HL-60/S4 (cell line): Measurements from ENCODE around the gene WRAP73.

Experiments used
- in situ Hi-C: fragments of 300-500 bp; cut with MboI; formaldehyde crosslinking; loops from 2 replicates; pipeline ENCODE4 v1.14.3; 2022; ENCODE audit warnings: low sequenced_read_pairs

The WRAP73 gene

DNA sequence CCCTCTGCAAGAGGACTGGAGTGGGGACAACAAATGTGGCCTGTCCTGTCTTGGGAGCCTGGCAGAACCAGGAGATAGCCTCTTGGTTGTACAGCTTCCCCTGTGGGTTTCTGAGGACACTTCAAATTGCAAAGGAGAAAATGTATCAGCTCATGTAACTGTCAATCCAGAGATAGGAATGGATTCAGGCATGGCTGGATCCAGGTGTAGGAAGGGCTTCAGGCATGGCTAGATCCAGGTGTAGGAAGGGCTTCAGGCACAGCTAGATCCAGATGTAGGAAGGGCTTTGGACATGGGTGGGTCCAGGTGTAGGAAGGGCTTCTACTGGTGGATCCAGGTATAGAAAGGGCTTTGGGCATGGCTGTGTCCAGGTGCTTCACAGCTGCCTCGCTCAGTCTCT lies 33.3 kb upstream of the WRAP73 start:
- in situ Hi-C loops: no loop called here

DNA sequence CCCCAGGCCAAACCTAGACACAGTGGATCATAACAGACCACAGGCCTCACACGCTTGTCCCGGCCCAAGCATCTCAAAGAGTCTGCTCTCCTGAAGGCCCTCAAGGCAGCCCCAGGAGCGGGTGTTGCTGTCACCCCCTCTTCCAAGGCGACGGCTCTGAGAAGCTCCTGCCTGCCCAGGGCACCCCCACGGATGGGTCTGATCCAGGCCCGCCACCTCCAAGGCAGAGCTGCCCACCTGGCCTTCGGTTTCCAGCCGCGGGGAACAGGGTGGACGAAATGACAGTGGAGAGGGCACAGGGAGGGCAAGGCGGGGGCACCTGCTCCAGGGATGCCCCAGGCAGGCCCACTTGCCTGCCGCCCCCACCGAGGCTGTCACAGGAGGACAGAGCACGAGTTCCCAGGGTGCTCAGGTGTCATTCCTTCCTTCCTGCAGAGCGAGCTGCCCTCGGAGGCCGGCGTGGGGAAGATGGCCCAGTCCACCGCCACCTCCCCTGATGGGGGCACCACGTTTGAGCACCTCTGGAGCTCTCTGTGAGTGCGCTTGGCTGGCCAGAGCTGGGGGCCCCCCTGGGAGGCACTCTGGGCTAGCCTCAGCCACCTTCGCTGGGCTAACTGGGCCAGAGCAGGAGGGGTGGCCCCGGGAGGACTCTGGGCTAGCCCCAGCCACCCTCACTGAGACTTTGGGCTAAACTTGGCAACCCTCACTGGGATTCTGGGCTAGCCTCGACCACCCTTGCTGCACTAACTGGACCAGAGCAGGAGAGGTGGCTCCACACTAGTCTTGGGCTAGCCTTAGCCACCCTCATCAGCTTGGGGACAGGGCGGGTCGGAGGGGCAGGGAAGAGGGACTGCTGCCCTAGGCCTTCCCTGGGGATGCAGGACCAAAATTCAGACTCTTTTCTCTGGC lies 32.2 kb upstream of the WRAP73 start:
- in situ Hi-C loops: no loop called here

DNA sequence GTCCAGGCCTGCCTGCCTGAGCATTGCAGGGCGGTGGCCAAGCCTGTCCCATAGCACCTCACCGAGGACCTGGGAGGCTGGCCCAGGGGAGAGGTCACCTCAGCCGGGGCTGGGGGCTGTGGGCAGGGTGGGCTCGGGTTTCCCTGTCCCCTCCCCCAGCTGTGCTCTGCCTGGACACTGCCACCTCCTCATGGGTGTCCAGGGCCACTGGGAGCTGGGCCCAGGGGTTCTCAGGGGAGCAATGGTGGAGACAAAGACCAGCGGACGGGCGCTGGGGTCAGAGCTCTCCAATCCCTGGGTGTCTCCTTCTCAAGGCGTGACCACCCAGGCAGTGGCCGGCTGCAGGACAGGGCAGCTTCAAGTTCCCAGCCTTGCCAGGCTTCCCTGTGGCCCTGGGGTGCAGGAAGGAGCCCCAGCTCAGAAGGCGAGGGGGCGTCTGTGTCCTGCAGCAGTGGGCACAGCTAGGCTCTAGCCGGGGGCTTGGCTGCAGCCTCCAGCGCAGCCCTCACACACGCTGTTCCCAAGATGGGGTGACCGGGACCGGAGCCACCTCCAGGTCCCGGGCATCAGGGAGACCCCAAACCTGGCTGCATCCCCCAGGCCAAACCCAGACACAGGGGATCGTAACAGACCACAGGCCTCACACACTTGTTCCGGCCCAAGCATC lies 31.5 kb upstream of the WRAP73 start:
- in situ Hi-C loops: no loop called here

DNA sequence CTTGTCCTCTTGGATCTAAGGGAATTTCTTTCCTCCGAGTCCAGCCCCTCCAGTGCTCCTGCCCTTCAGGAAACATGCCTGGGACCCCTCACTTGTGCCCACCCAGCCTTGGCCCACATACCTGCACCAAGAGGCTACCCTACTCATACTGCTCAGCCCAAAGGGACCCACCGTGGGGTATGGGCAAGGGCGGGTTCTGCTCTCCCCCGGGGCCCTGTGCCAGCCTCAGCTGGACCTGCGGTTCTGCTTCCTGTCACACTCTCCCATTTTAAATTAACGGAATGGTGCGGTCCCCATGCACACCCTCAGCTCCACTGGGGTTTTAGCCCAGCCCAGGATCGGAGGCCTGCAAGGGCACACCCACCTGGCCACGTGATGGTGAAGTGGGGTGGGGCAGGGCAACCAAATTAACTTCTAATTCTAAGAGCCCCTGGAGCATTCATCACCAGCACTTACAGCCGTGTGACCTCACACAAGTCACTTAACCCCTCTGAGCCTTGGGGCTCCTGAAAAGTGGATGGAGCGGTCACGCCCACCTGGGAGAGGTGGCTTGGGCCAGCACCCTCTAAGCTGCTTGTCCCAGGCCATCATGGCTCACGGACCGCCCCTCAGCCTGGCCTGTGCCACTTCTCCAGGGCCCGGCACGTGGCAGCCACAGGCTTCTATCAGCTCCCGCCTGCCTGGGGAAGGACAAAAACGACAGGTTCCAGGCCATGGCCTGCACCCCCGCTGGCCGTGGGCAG lies 30.8 kb upstream of the WRAP73 start:
- in situ Hi-C loops: no loop called here

DNA sequence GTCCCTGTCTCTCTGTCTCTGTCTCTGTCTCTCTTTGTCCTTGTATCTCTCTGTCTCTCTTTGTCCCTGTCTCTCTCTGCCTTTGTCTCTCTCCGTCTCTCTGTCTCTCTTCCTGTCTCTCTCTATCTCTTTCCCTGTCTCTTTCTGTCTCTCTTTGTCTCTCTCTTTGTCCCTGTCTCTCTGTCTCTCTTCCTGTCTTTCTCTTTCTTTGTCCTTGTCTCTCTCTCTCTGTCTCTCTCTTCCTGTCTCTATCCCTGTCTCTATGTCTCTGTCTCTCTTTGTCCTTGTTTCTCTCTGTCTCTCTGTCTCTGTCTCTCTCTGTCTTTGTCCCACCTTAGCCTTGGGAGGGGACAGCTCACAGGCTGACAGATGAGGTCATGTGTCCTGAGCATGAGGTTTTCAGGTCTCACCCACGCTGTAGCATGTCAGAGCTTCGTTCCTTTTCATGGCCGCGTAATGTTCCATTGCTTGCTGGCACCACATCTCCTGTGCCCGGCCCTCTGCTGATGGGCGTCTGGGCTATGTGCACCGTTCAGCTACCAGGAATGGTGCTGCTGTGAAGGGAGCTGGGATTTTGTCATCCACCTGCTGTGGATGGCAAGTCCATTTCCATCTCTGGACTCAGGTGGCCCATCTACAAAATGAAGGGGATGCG lies 30.0 kb upstream of the WRAP73 start:
- in situ Hi-C loops: no loop called here

DNA sequence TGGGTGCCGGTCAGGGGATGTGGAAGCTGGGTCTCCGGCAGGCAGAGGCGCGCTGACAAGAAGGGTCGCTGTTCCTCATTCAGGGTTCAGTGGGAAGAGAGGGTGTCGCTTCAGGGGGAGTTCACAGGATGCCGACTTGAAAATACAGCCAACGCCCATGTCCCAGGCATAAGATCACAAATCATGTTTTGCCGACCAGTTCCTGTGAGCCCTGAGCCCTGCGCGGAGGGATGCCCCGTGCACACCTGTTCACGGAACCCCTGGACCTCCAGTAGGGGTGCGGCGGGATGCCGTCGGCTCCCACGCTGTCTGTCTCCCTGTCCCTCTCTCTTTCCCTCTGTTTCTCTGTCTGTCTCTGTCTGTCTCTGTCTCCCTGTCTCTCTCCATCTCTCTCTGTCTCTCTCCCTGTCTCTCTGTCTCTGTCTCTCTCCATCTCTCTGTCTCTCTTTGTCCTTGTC lies 29.2 kb upstream of the WRAP73 start:
- in situ Hi-C loops: no loop called here

DNA sequence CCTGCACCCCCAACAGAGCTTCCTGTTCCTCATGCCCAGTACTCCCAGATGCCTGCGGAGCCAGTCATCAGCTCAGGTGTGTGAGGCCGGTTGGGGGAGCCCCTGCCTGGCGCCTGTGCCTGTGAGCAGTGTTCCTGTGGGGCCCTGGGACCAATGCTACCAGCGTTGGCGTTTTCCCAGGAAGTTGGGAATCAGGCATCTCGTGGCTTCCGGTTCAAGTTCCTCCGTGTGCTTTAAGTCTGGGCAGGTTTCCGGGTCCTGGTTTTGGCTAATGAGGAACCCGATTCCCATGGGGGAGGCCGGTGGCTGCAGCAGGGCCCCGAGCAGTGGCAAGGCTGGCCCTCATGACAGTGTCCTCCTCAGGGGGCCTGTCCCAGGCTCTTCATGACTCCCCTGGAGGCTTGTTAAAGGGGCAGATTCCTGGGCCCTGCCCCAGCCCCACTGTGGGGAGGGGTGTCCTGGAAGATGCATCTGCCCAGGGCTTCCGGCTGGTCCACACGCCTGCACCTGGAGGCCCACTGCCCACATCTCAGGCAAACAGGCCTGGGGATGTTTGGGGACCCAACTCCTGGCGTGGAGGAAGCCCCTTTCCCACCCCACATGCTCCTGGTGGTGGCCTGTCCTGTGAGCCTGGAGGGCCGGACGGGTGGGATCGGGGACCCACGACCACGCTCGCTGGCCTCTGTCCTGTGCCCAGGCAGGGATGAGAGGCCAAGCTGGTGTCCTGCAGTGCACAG lies 28.6 kb upstream of the WRAP73 start:
- in situ Hi-C loops: no loop called here

DNA sequence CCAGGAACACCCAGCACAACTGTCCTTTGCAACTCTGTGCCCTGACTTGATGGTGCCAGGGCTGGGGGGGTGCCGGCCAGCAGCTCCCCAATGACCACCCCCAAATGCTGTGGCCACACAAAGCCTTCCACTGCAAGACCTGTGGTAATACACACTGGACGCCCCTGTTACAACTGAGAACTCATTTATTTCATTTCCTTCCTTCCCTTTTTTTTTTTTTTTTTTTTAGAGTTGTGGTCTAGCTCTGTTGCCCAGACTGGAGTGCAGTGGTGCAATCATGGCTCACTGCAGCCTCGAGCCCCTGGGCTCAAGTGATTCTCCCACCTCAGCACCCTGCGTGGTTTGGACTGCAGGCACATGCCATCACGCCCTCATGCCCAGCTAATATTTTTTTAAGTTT lies 27.6 kb upstream of the WRAP73 start:
- in situ Hi-C loops: no loop called here

DNA sequence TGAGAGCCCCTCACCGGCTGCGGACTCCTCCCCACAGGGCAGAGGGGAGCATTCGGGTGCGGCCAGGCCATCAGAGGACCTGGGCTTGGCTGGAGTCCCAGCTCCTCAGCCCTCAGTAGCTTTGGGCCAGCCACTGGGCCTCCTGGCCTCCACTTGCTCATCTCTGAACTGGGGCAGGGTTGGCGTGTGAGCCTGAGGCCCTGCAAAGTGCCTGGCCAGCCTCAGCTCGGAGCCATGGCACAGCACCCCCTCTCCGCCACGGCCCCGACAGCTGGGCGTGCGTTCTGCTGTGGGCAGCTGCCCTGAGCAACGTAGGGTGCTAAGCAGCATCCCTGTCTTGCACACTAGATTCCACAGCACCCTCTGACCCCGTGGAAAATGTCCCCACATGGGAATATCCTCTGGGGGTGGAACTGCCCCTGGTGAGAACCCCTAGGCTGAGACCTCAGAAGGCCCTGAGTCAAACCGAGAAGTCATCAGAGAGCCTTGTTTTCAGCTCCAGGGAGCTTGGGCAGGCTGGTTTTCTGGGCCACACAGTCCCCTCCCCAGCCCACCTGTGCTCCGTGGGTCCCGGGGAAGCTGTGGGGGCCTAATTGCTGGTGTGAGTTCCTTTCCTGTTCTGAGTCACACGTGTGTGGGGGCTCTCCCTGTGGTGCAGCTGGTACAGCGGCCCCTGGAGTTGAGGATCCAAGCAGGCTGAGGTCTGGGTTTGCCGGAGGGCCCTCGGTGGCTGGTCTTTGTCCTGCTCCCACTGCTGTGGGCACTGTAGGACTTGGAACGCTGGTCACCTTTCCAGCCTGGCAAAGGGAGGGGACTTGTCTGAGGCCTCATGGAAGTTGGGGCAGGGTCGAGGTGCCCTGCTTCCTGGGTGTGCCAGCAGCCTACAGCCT lies 26.9 kb upstream of the WRAP73 start:
- in situ Hi-C loops: no loop called here

DNA sequence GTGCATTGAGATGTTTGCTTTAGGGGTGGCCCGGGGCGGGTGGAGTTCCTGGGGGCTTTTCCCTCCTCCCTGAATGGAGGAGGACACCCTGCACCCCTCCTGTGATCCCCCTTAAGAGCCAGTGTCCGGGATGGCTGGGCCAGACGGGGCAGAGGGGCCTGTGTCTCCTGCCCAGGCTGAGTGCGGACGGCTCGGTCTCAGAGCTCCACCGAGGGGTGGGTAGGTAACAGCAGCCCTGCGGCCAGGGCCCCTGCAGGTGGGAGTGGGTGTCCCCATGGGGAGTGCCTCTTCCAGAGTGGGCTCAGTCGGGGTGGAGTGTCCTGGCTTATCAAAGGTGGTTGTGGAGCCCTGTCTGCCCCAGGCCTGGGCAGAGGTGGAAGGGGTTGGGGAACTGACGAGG lies 25.5 kb upstream of the WRAP73 start:
- in situ Hi-C loops: no loop called here

DNA sequence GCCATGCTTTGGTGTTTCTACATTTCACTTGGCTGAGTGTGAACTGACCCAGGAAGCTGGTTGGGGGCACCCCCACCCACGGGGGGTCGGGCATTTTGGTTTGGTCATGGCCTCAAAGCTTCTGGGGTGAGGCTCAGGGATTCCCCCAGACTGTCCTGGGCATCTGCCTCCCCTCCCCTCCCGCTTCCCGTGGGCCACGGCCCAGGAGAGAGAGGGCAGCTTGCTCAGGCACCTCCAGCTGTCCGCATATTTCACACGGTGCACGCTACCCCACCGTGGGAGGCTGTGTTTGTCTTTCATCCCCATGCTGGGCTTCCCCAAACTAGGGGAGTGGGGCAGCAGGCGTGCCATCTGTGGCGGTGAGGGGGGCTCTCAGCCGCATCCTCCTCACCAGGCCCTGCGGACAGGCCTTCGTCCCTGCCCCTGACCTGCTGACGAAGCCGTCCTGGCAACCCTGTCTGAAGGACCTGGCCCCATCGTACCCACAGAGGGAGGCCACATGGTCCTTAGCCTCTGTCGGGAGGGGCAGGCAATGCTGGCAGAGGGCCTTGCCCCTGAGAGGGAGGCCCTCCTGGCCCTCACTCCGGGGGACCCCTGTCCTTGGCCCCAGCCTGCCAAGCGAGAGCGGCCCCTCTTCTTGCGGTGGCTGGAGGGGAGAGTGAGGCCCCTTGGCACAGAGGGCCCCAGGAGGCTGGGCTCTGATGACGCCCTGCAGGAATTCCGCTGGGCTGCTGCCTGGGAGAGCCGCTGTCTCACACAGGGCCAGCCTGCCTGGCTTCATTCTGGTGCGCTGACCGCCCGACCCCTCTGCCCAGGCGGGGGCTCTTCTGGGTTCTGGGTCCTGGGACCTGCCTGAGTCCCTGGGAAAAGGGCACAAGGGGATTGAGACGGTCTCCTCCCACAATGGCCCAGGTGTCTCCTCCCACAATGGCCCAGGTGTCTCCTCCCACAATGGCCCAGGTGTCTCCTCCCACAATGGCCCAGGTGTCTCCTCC lies 24.5 kb upstream of the WRAP73 start:
- in situ Hi-C loops: no loop called here

DNA sequence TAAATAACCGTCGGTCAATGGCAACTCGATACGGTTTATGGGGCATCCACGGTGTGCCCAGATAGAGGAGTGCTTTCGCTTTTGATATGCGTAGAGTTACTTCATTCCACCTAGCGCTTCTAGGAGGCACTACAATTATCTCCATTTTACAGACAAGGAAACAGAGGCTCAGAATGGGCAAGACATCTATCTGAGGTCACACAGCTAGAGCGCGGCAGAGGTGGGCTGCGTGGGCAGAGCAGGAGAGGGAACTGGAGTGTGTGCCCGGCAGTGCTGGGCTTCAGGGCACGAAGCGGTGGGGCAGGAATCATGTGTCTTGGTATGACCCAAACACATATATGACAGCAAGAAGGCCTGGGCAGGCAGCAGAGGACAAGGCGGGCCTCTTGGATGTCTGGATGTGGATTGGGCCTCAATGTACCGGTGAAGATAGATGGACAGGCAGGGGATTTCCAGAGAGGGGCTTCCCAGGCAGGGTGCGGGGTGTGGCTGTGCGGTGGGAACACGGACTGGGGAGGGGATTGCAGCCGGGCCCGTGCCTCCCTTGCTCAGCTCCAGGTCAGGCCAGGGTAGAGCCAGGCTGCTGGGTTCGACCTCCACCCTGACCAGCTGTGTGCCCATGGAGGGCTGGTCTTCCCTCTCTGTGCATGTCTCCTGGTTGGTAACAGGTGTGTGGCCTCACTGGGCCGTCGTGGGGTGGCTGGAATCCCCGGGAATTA lies 23.6 kb upstream of the WRAP73 start:
- in situ Hi-C loops: no loop called here

DNA sequence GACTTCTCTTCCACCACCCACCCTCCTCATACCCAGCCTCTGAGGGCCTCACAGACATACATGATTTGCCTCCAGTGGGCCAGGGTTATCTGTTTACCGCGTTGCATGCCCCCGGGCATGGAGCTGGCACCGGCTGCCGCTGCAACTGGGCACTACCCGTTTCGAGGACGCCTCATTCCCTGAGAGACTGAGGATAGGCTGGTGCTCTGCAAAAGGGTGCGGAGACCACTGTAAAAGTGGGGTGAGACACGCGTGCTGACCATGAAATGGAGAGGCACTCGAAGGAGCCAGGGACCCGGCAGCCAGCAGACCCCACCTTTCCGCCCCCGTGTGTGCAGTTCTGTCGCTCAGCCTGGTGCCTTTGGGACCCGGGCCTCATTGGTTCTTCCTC lies 23.1 kb upstream of the WRAP73 start:
- in situ Hi-C loops: no loop called here

DNA sequence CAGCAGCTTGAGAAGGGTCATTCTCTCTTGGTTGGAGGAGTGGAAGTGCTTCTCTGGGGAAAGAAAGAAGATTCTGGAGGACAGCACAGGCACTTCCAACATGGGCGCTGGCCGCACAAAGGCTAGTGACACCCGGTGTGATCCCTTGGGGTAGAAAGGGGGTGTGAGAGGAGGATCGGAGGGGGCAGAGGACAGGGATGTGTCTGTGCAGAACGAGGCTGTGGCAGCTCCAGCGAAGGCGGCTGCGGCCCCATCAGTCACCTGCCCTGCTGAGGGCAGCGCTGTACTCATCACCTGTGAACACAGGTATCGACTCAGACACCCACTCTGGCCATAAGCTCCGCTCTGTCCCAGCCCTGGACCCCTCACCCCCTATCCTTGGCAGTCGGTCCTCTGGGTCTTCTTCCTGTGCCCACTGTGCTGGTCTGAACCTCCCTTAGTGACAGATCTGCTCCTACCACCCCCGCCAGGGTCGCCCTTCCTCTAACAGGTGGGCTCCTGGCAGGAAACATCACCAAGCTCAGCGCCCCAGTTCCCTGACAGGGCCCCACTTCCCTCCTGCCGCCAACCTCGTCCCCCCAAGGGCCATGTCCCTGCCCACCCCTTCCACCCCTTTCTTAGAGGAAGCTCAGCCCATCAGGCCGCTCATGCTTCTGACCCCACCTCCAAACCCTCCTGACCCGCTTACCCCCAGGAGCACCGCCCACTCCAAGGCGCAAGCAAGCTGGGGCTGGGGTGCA lies 22.5 kb upstream of the WRAP73 start:
- in situ Hi-C loops: no loop called here

DNA sequence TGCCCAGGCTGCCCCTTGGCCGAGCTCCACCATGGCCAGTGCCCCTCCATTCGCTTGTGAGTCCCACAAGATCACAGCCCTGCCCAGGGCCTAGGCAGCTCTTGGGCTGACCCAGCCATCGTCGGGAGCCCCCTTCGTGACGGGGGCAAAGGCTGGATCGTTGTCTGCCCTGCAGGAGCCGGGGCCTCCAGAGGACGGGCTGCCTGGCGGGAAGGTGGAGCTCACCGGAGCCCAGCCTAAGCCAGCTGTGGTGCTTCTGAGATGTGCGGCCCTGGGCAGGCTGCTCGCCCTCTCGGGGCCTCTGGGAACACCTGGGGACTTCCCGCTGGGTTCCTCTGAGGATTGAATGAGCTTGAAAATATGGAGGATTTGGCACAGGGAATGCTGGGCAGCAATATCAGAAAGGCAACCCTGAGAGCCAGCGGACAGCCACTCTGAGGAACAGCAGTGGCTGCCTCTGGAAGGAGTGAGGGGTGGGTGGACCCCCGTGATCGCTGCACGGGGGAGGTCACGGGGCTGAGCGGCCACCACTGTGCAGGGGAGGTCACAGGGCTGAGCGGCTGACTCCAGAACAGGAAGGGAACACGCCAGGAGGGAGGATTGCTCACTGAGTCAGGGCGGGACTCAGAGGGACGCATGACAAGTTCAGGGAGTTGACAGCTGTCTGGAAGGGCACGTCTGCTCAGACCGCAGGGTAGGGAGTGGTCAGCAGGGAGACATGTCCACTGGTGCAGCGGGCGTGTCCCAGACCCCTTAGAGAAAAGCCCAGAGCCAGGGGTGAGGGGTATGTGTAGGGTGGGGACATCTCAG lies 21.7 kb upstream of the WRAP73 start:
- in situ Hi-C loops: no loop called here

DNA sequence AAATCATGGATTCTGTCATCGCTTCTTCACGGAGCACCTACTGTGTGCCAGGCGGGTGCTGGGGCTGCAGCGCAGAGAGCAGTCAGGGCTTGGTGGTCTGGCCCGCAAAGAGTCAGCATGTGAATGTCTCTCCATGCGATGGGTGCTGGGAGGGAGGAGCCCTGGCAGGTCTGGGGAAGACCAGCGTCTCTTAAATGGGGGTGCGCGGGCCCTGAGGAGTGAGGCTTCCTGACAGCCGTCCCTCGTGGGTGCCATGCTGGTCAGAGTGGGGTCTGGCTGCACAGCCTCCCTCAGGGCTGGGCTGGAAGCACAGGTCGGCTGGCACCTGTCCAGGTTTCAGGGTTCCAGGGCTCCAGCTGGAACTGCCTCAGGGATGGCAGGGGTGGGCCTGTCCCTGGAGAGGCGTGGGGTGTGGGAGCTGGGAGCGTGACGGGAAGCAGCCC lies 20.9 kb upstream of the WRAP73 start:
- in situ Hi-C loops: no loop called here
